GM12878 (cell line): Measurements from ENCODE around the gene LIMA1. TPM values are rescaled to one million over a fixed set of nuclear protein-coding genes. Genes with fewer than 3 reads are reported as not detected.

Experiments
- ATAC-seq: fragments of 200-7000 bp; cut with Tn5 transposase; 3 replicates; pipeline ENCODE4 v1.9.1; 2020; ENCODE audit warnings: mild to moderate bottlenecking, moderate library complexity
- BruUV-seq: library from RNA; stranded (reverse); fragments of 400-500 nt; replicated peaks from 2 replicates; lab custom pipeline; 2021; lab: Mats Ljungman, UMichigan
- CTCF ChIA-PET: fragments of 300-600 bp; sonication (Branson Sonifier 250); formaldehyde crosslinking; extraction: SDS; loops from one replicate; lab custom pipeline; 2021; ENCODE audit warnings: inconsistent platforms; lab: Yijun Ruan, JAX
- POLR2A ChIA-PET: fragments of 350-600 bp; formaldehyde crosslinking; extraction: SDS; loops from one replicate; lab custom pipeline; 2021; ENCODE audit warnings: inconsistent platforms; lab: Charles Lee
- RAD21 ChIA-PET: fragments of 300-600 bp; sonication (Branson Sonifier 250); formaldehyde crosslinking; loops from one replicate; lab custom pipeline; 2023; ENCODE audit warnings: antibody characterized with exemption; ENCODE audit not compliant: unreplicated experiment; lab: Charles Lee
- SMC1A ChIA-PET: fragments of 300-600 bp; sonication (Branson Sonifier 250); formaldehyde crosslinking; loops from one replicate; lab custom pipeline; 2023; ENCODE audit not compliant: unreplicated experiment, uncharacterized antibody; lab: Charles Lee
- DNase-seq: peaks from one replicate; pipeline ENCODE4 v3.0.0-alpha.2; 2011; ENCODE audit warnings: low read depth, low spot score
- FAIRE-seq: peaks from 3 replicates; lab custom pipeline; 2011; peaks lifted over from hg19 to GRCh38; lab: Jason Lieb, UNC
- H2AFZ ChIP-seq: 2 replicates; pipeline ENCODE4 v1.6.0; 2011; ENCODE audit warnings: low read depth, low read length, control low read depth; ENCODE audit not compliant: control insufficient read depth
- H3K27ac ChIP-seq: 2 replicates; pipeline ENCODE4 v1.5.1; 2011; ENCODE audit warnings: control low read depth; ENCODE audit not compliant: control insufficient read depth, insufficient read depth
- H3K27me3 ChIP-seq, 2 experiments: replicated peaks in 1 of 2; 2 replicates each; pipeline versions ENCODE4 v1.6.0 to v1.6.1; 2011; ENCODE audit warnings: low read length in 1 of 2; ENCODE audit not compliant: control insufficient read depth in 2 of 2, insufficient read depth in 2 of 2
- H3K36me3 ChIP-seq, 2 experiments: 2 replicates each; pipeline ENCODE4 v1.5.1; 2011; ENCODE audit warnings: low read length in 1 of 2; ENCODE audit not compliant: control insufficient read depth in 2 of 2, insufficient read depth in 2 of 2
- H3K4me1 ChIP-seq: 2 replicates; pipeline ENCODE4 v1.6.1; 2011; ENCODE audit warnings: mild to moderate bottlenecking, low read length, moderate library complexity, mixed read lengths; ENCODE audit not compliant: control insufficient read depth, insufficient read depth
- H3K4me2 ChIP-seq: 2 replicates; pipeline ENCODE4 v1.6.0; 2011; ENCODE audit warnings: control low read depth; ENCODE audit not compliant: control insufficient read depth, insufficient read depth
- H3K4me3 ChIP-seq: fragments of 200-600 bp; sonication (generic); 2 replicates; pipeline ENCODE4 v1.5.1; 2016
- H3K79me2 ChIP-seq: 2 replicates; pipeline ENCODE4 v1.6.0; 2011; ENCODE audit warnings: low read length; ENCODE audit not compliant: control insufficient read depth, insufficient read depth
- H3K9ac ChIP-seq: 2 replicates; pipeline ENCODE4 v1.8.0; 2011; ENCODE audit warnings: low read length, control low read depth, mixed read lengths; ENCODE audit not compliant: control insufficient read depth, insufficient read depth
- H3K9me3 ChIP-seq: replicated peaks from 3 replicates; pipeline ENCODE4 v1.5.1; 2011; ENCODE audit warnings: mild to moderate bottlenecking, low read length; ENCODE audit not compliant: control insufficient read depth, insufficient read depth
- H4K20me1 ChIP-seq: 2 replicates; pipeline ENCODE4 v1.6.0; 2011; ENCODE audit not compliant: control insufficient read depth, insufficient read depth
- BACH1 ChIP-seq: fragments of 450-650 bp; IDR thresholded peaks from 2 replicates; pipeline ENCODE4 v1.6.1; 2017; ENCODE audit warnings: mild to moderate bottlenecking, borderline replicate concordance
- BMI1 ChIP-seq: fragments of 450-650 bp; IDR thresholded peaks from 2 replicates; pipeline ENCODE4 v1.6.1; 2016; ENCODE audit warnings: mild to moderate bottlenecking, moderate library complexity, borderline replicate concordance
- CEBPB ChIP-seq, 2 experiments: fragments of 150-350 bp in 1 of 2; IDR thresholded peaks; 2 replicates each; pipeline ENCODE4 v1.6.1; 2012 to 2014; ENCODE audit warnings: low read depth in 2 of 2, low read length in 2 of 2, borderline replicate concordance in 1 of 2, inconsistent platforms in 1 of 2
- EED ChIP-seq: sonication (generic); IDR thresholded peaks from 2 replicates; pipeline ENCODE4 v1.6.1; 2016; ENCODE audit warnings: antibody characterized with exemption, low read depth
- HDGF ChIP-seq: fragments of 450-650 bp; IDR thresholded peaks from 2 replicates; pipeline ENCODE4 v1.6.1; 2016; ENCODE audit warnings: antibody characterized with exemption
- MYB ChIP-seq: fragments of 150-350 bp; IDR thresholded peaks from 2 replicates; pipeline ENCODE4 v1.6.1; 2014; ENCODE audit warnings: mild to moderate bottlenecking, low read depth, low read length, borderline replicate concordance
- PML ChIP-seq: IDR thresholded peaks from 2 replicates; pipeline ENCODE4 v1.6.1; 2012; ENCODE audit warnings: low read length, inconsistent platforms
- RAD51 ChIP-seq: fragments of 450-650 bp; IDR thresholded peaks from 2 replicates; pipeline ENCODE4 v1.6.1; 2016; ENCODE audit warnings: moderate library complexity, mild to moderate bottlenecking, inconsistent platforms
- RCOR1 ChIP-seq: conservative IDR thresholded peaks from 2 replicates; pipeline ENCODE4 v1.6.1; 2012; ENCODE audit warnings: low read depth, low read length, improper control_type of control experiment
- RUNX3 ChIP-seq: IDR thresholded peaks from 2 replicates; pipeline ENCODE4 v1.6.1; 2012; ENCODE audit warnings: low read length, inconsistent platforms
- SMAD1 ChIP-seq: fragments of 450-650 bp; IDR thresholded peaks from 2 replicates; pipeline ENCODE4 v1.6.1; 2018; ENCODE audit warnings: mild to moderate bottlenecking, low read depth; ENCODE audit not compliant: partially characterized antibody
- SREBF2 ChIP-seq: IDR thresholded peaks from 2 replicates; pipeline ENCODE4 v1.6.1; 2012; ENCODE audit warnings: mild to moderate bottlenecking, low read length
- TCF12 ChIP-seq: IDR thresholded peaks from 2 replicates; pipeline ENCODE4 v1.6.1; 2011; ENCODE audit warnings: low read depth, mild to moderate bottlenecking, low read length
- USF1 ChIP-seq: IDR thresholded peaks from 2 replicates; pipeline ENCODE4 v1.6.1; 2011; ENCODE audit warnings: borderline replicate concordance, low read depth, mild to moderate bottlenecking, moderate library complexity, mixed read lengths, low read length; ENCODE audit not compliant: insufficient read depth; ENCODE audit errors: extremely low read length
- ZBTB33 ChIP-seq: fragments of 450-650 bp; IDR thresholded peaks from 2 replicates; pipeline ENCODE4 v1.6.1; 2017; ENCODE audit warnings: mild to moderate bottlenecking
- ZNF207 ChIP-seq: fragments of 450-650 bp; IDR thresholded peaks from 2 replicates; pipeline ENCODE4 v1.6.1; 2014; ENCODE audit warnings: antibody characterized with exemption, mild to moderate bottlenecking, borderline replicate concordance
- ZNF274 ChIP-seq: IDR thresholded peaks from one replicate; pipeline ENCODE4 v1.8.0; 2011; ENCODE audit not compliant: insufficient read length, insufficient read depth
- WGBS: methylation state at CpG from one replicate; pipeline ENCODE4 v1.1.6; 2016; ENCODE audit warnings: low lambda C conversion rate; ENCODE audit not compliant: insufficient replicate concordance, insufficient coverage; ENCODE audit errors: missing lambda C conversion rate; 5-methylcytosine and 5-hydroxymethylcytosine counted together
- in situ Hi-C: fragments of 300-500 bp; cut with MboI; formaldehyde crosslinking; loops from 9 replicates; pipeline ENCODE4 v1.14.3; 2018; ENCODE audit warnings: mixed read lengths
- intact Hi-C: fragments of 100-400 bp; cut with micrococcal nuclease; formaldehyde crosslinking; loops from one replicate; pipeline ENCODE4 v1.14.2; 2022; ENCODE audit not compliant: unreplicated experiment
- polyA plus RNA-seq, 11 experiments: library from polyadenylated mRNA; depleted of rRNA in 4 of 11; unstranded in 6 of 11; stranded (reverse) in 5 of 11; fragments of >200 nt; fragmentation: Nextera tagmentation in 4 of 11; fragmentation: Illumina TruSeq in 1 of 11; extraction: Ambion mirVana in 4 of 11; extraction: Trizol in 1 of 11; gene quantifications; 1 replicate in 1 of 11; 2 replicates in 10 of 11; pipeline versions ENCODE4 v1.2.1 to v1.2.3, GENCODE V29; 2011 to 2016; ENCODE audit warnings: inconsistent platforms in 2 of 11, missing spikeins in 2 of 11, low read depth in 1 of 11
- total RNA-seq, 4 experiments: library from RNA; depleted of rRNA in 3 of 4; stranded (reverse); fragments of >200 nt in 3 of 4; fragmentation: Illumina TruSeq in 1 of 4; extraction: Trizol in 1 of 4; gene quantifications; 2 replicates each; pipeline versions ENCODE4 v1.2.1 to v1.2.3, GENCODE V29; 2013 to 2021

The LIMA1 gene
- total and polyA plus RNA-seq, 10 of the 15 experiments (the other 5 are each of a cell fraction or from before 2014, with no cell fraction given): 53.2 to 109 (median 60.8) TPM

- in situ Hi-C loops: no loop called here
- H3K36me3 ChIP-seq: no peaks in the 10 kb centered on the region; a peak in 1 of 4 replicates
- H3K4me1 ChIP-seq: no peaks in the 10 kb centered on the region
- H3K79me2 ChIP-seq: no peaks in the 10 kb centered on the region; the same call in 1 of the 2 replicates
- no peak overlapping the region for H3K4me2 ChIP-seq
- H2AFZ ChIP-seq: no peak overlapping the region
- ChIA-PET SMC1A (interaction anchor here (0.9 kb wide), 1 partner anchor 40 kb away, joined by 3 read pairs; no protein-coding TSS in a partner anchor), RAD21 (no interaction called here), CTCF (interaction anchor here (0.6 to 1.0 kb wide), 2 partner anchors 39 to 62 kb away, joined by 3 read pairs; partner anchors contain the start of gene COX14), POLR2A (interaction anchor here (0.5 kb wide), 1 partner anchor 253 kb away, joined by 7 read pairs; no protein-coding TSS in a partner anchor)
- H3K9ac ChIP-seq: no peak overlapping the region
- no peaks in the 10 kb centered on the region for H3K9me3 ChIP-seq
- H3K4me3 ChIP-seq: no peak overlapping the region
- H3K27me3 ChIP-seq: no peaks in the 10 kb centered on the region
- DNase-seq: no peak
- TSS peak; percentile 54 for BruUV-seq
- ATAC-seq: no peak
- H4K20me1 ChIP-seq: no peaks in the 10 kb centered on the region
- no peak for FAIRE-seq
- H3K27ac ChIP-seq: no peak overlapping the region
- WGBS: 77% methylated on average over 1 of the region's 1 CpG
- intact Hi-C loops: no loop called here
- TF ChIP-seq TCF12 (no peak), RAD51 (no peak), CEBPB (IDR thresholded peaks at IDR 0.05; ENCODE audit: borderline replicate concordance in 1 of 2, low read depth in 2 of 2, low read length in 2 of 2) (no peak), SREBF2 (no peak), RCOR1 (no peak), USF1 (no peak), EED (no peak), SMAD1 (no peak), BMI1 (no peak), HDGF (no peak), ZNF274 (no peak), ZNF207 (no peak), BACH1 (no peak), ZBTB33 (no peak), RUNX3 (no peak), MYB (no peak), PML (no peak)
These were observed 132.2 kb downstream of the LIMA1 start for GRCh38 chr12:50151047-50151687.
